ENCODE data around the gene PLGRKT.
"Not testable (repeated sequence)": the region's sequence is repeated elsewhere in the genome, so short reads cannot be mapped to it uniquely, and the experiment has no call there.

The PLGRKT gene

GRCh38 chr9:5364294-5365024, 73.3 kb downstream of the PLGRKT start:
- no peak for DNase-seq

GRCh38 chr9:5361326-5362010, 76.3 kb downstream of the PLGRKT start:
- no peak for DNase-seq

DNA sequence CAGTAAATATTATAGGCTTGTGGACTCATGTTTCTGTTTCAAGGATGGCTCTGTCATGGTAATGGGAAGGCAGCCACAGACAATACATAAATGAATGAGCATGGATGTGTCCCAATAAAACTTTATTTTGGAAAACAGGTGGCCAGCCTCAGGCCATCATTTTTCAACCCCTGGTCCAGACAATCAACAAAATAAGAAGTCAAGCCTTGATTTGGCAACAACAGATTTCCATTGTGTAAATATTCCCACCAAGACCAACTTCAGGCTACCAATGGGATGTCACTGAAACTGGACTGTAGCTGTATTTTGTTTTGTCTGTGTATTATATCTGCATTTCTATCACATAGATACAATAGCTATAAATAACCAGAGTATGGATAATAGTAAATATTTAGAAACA, 77.4 kb downstream of the PLGRKT start:
- no peak for DNase-seq

- no peak for DNase-seq
These were observed 80.2 kb downstream of the PLGRKT start for GRCh38 chr9:5357431-5358105.

DNA sequence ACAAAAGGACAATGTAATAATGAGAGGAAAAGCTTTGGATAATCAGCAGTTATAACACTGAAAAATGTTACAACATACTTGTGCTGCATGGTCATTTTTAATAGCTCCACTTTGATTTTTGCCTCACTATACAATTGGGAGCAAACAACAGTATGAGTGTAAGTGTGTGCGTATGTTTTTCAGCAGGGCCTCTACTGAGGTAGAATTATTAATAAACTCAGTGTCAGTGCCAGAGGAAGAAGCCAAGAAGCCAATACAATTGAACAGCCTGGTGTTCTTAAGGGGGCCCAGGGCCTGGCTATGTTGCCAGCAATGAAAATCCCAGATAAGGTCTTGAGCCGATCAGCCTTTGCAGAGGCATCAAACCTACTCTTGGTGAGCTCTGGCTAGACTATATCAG, 81.9 kb downstream of the PLGRKT start:
- DNase-seq, result no peak

GRCh38 chr9:5355226-5355625, 82.5 kb downstream of the PLGRKT start:
- no peak for DNase-seq

- DNase-seq, result no peak
These were observed 83.5 kb downstream of the PLGRKT start for GRCh38 chr9:5354184-5354583.

DNA sequence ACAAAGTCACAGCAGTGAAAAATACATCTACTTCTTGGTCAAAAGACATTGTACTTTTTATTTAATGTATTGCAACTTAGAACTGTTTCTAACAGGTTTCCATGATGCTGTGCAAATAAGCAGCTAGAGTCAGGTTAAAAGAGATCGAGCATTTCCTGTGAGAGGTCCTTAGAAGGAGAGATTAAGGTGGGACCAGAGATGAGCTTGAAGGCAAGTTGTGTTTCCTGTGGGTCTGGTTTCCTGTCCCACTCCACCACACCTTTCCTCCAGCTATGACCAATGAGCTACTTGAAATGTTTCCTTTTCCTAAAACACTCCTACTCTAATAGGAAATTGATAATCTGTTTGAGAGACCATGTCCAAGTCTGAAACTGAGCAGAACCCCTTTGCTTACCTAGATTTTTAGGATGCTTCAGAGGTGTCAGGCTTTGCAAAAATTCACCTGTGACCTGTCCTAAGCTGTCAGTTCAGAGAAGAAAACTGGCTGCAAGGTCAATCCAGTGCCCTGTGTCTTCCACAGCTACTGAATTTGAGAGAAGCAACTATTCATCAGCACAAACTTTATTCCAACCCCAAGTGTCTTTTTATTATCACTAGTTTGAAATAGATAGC, 85.0 kb downstream of the PLGRKT start:
- DNase-seq, result no peak

- peak; percentile 11 for DNase-seq
These were observed 98.4 kb downstream of the PLGRKT start, which contains the start of gene RLN1 for GRCh38 chr9:5338992-5339981. Gene RLN1, minus strand, starts transcription at chr9:5339876. Its CDS starts 130 bp downstream, at chr9:5339746.

GRCh38 chr9:5336688-5337087, 101.0 kb downstream of the PLGRKT start:
- no peak for DNase-seq

GRCh38 chr9:5331276-5331675, 106.4 kb downstream of the PLGRKT start:
- not testable (repeated sequence) for DNase-seq

DNA sequence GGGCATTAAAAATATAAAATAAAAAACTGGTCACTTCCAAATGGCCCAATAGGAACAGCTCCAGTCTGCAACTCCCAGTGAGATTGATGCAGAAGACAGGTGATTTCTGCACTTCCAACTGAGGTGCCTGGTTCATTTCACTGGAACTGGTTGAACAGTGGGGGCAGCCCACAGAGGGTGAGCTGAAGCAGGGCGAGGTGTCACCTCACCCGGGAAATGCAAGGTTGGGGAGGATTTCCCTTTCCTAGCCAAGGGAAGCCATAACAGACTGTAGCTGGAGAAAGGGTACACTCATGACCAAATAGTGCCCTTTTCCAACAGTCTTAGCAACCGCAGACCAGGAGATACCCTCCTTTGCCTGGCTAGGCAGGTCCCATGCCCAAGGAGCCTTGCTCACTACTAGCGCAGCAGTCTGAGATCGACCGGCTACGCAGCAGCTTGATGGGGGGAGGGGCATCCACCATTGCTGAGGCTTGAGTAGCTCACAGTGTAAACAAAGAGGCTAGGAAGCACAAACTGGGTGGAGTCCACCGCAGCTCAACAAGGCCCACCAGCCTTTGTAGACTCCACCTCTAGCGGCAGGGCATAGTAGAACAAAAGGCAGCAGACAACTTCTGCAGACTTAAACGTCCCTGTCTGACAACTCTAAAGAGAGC, 110.7 kb downstream of the PLGRKT start:
- no peak for DNase-seq

- DNase-seq, result no peak
These were observed 111.5 kb downstream of the PLGRKT start for GRCh38 chr9:5326187-5326586.

GRCh38 chr9:5321601-5322000, 116.1 kb downstream of the PLGRKT start:
- not testable (repeated sequence) for DNase-seq

DNA sequence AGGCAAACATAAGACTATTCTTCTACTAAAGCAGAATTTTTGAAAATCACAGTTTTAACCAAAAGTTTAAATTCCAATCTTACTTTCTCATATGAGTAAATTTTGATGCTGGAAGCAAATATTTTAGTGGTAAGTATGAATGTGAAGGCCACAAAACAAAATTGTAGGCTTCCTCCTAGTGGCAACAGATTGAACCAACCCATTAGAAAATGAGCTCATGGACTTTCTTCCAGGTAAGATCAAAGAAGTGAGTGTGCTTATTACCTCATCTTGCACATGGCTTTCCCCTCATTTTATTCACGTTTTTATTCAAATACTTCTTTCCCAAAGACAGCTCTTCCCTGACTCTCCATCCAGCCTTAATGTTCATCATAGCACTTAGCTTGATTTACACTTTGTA, 116.7 kb downstream of the PLGRKT start:
- DNase-seq, result no peak

- DNase-seq, result not testable (repeated sequence)
These were observed 121.3 kb downstream of the PLGRKT start for GRCh38 chr9:5316406-5316805.

GRCh38 chr9:5315187-5315923, 122.4 kb downstream of the PLGRKT start:
- DNase-seq, result no peak

DNA sequence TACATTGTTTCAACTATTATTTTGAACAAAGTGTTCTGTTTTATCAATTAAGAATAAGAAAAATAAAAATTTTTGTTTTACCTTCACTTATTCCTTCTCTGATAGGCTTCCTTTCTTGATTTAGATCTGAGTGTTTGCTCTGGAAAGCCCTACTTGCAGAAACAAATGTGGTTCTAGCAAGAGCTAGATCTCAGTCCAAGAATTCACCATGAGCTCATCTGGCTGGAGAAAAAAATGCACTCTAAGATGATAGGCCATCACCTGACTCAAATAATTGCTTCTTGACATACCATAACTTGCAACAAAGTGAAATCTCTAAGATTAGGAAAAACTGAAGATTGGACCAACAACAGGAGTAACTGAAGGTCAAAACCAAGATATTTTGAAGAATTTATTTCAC, 126.9 kb downstream of the PLGRKT start:
- DNase-seq, result no peak
